CD4-positive, alpha-beta memory T cell (primary cell): ENCODE results near the gene CEP192. TPM values are rescaled to one million over a fixed set of nuclear protein-coding genes. Genes with fewer than 3 reads are reported as not detected.

Experiments
- CTCF ChIA-PET: fragments of 350-600 bp; sonication (Branson Sonifier 250); formaldehyde crosslinking; loops from one replicate; lab custom pipeline; 2021; ENCODE audit warnings: inconsistent platforms; ENCODE audit not compliant: partially characterized antibody; lab: Charles Lee
- POLR2A ChIA-PET: fragments of 350-600 bp; sonication (Branson Sonifier 250); formaldehyde crosslinking; loops from one replicate; lab custom pipeline; 2021; ENCODE audit not compliant: partially characterized antibody; lab: Charles Lee
- DNase-seq, 5 donors: peaks; one replicate each; pipeline versions ENCODE4 v3.0.0 to v3.0.0-alpha.2; 2020 to 2022; ENCODE audit warnings: mixed read lengths in 1 of 5
- H3K27ac ChIP-seq: one replicate; pipeline ENCODE4 v1.7.0; 2013; ENCODE audit warnings: low read depth, low read length
- H3K27me3 ChIP-seq: 2 replicates; pipeline ENCODE4 v1.7.0; 2013; ENCODE audit warnings: mild to moderate bottlenecking, low read length, moderate library complexity; ENCODE audit not compliant: insufficient read depth
- H3K36me3 ChIP-seq: 2 replicates; pipeline ENCODE4 v1.7.0; 2013; ENCODE audit warnings: mild to moderate bottlenecking, low read length, moderate library complexity; ENCODE audit not compliant: insufficient read depth
- H3K4me1 ChIP-seq: 2 replicates; pipeline ENCODE4 v1.7.0; 2013; ENCODE audit warnings: mild to moderate bottlenecking, low read length, moderate library complexity; ENCODE audit not compliant: insufficient read depth
- H3K4me3 ChIP-seq, 2 donors: one replicate each; pipeline ENCODE4 v1.7.0; 2013; ENCODE audit warnings: low read length in 2 of 2, mild to moderate bottlenecking in 1 of 2
- H3K9me3 ChIP-seq, 2 donors: one replicate each; pipeline ENCODE4 v1.7.0; 2013; ENCODE audit warnings: low read length in 2 of 2, control low read depth in 1 of 2; ENCODE audit not compliant: control insufficient read depth in 1 of 2
- H3K27ac Mint-ChIP-seq, 7 donors: one replicate each; pipeline ENCODE4 v1.8.0; 2020 to 2021; ENCODE audit warnings: mixed read lengths in 7 of 7, mild to moderate bottlenecking in 6 of 7, inconsistent platforms in 3 of 7, moderate library complexity in 3 of 7
- H3K27me3 Mint-ChIP-seq, 2 donors: one replicate each; pipeline ENCODE4 v1.8.0; 2020 to 2021; ENCODE audit warnings: mixed read lengths in 2 of 2
- H3K36me3 Mint-ChIP-seq, 2 donors: one replicate each; pipeline ENCODE4 v1.8.0; 2020 to 2021; ENCODE audit warnings: mixed read lengths in 2 of 2, inconsistent platforms in 1 of 2, mild to moderate bottlenecking in 1 of 2
- H3K4me1 Mint-ChIP-seq, 4 donors: one replicate each; pipeline ENCODE4 v1.8.0; 2020 to 2021; ENCODE audit warnings: mixed read lengths in 4 of 4, mild to moderate bottlenecking in 1 of 4
- H3K4me3 Mint-ChIP-seq, 8 donors: one replicate each; pipeline ENCODE4 v1.8.0; 2020 to 2021; ENCODE audit warnings: mixed read lengths in 8 of 8, mild to moderate bottlenecking in 7 of 8, moderate library complexity in 6 of 8, inconsistent platforms in 3 of 8
- H3K9me3 Mint-ChIP-seq, 8 donors: one replicate each; pipeline ENCODE4 v1.8.0; 2020 to 2021; ENCODE audit warnings: mixed read lengths in 8 of 8, mild to moderate bottlenecking in 5 of 8, inconsistent platforms in 3 of 8, moderate library complexity in 1 of 8
- intact Hi-C: fragments of 100-400 bp; cut with micrococcal nuclease; formaldehyde crosslinking; loops from one replicate; pipeline ENCODE4 v1.15.1; 2023
- polyA plus RNA-seq, 2 donors: library from polyadenylated mRNA; unstranded; fragments of 300-500 nt; fragmentation: Illumina TruSeq; gene quantifications; one replicate each; pipeline ENCODE4 v1.2.3, GENCODE V29; 2021
- total RNA-seq, 2 experiments: library from RNA; stranded (reverse); gene quantifications; one replicate each; pipeline ENCODE4 v1.2.3, GENCODE V29; 2021

The CEP192 gene
- total and polyA plus RNA-seq, 4 experiments from 2014 or later: 3.3 to 45.5 (median 26.1) TPM

DNA sequence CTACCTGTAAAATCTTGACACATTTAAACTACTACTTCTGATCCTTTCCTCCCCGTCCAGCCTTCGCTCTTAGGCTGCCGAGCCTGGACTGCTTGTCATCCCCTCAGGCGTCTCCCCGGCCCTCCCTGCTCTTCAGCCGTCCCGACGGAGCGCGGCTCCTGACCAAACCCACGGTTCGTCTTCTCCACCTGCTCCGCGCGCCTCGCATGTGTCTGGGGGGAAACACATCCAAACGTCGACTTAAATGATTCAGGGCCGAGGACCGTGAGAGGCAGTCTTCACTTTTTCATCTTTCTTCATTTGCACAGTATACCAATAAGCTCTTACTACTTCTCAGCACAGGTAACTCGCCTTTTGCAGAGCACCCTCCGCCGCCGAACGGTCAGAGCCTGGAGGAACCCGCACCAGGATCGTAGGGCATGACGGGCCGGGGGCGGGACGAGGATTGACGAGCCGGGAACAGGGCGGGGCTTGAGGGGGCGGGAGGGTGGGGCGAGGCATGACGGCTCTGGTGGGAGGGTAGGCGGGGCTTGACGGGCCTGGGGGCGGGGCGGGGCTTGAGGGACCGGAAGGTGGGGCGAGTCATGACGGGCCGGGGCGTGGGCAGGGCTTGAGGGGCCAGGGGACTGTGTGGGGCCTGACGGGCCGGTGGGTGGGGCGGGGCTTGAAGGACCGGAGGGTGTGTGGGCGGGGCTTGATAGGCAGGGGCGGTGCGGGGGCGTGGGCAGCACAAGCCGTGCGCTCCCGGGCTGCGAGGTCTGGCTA, 43.7 kb upstream of the CEP192 start, which contains the start of gene SEH1L:
SEH1L (plus strand) TSS at position 727 of the 765 bp plus-strand sequence. CDS start 111 bp downstream, outside the sequence.
- CTCF ChIA-PET: interaction anchor here (1.0 to 1.6 kb wide), 2 partner anchors 13 to 237 kb away, joined by 3 to 6 read pairs; no protein-coding TSS in a partner anchor
- POLR2A ChIA-PET: interaction anchor here (0.8 to 2.8 kb wide), 16 partner anchors 14 to 1097 kb away, joined by 3 to 31 read pairs (median 4); partner anchors contain the start of genes AFG3L2, CEP192, CEP76 and FAM210A
- intact Hi-C loops: loop anchor here (1.0 to 10.0 kb wide), 8 partner anchors 44 to 1043 kb away; partner anchors contain the start of genes AFG3L2, CEP192, CEP76 and FAM210A
- Histone ChIP-seq H3K27ac (peak within 1 kb of the TSS; percentile 90), H3K4me1 (peaks cover 36% of the 10 kb centered on the region), H3K9me3 (no peaks in the 10 kb centered on the region), H3K27me3 (no peaks in the 10 kb centered on the region), H3K36me3 (no peaks in the 10 kb centered on the region), H3K4me3 (peak within 1 kb of the TSS; percentile 79 to 89)
- H3K36me3 Mint-ChIP-seq: peaks cover 0 to 3% of the 10 kb centered on the region in 2 donors
- peaks cover 0 to 7% (median 0%) of the 10 kb centered on the region in 8 donors for H3K9me3 Mint-ChIP-seq
- peaks cover 20 to 40% (median 31%) of the 10 kb centered on the region in 4 donors for H3K4me1 Mint-ChIP-seq
- peak within 1 kb of the TSS; percentile 86 to 99 (median 98) for H3K27ac Mint-ChIP-seq
- peak; percentile 97 to 98 (median 98) for DNase-seq
- peak within 1 kb of the TSS; percentile 92 to 98 (median 96) for H3K4me3 Mint-ChIP-seq
- no peaks in the 10 kb centered on the region for H3K27me3 Mint-ChIP-seq

- Histone ChIP-seq H3K9me3 (no peaks in the 10 kb centered on the region), H3K4me1 (peaks cover 36% of the 10 kb centered on the region), H3K27ac (peak overlapping the region; percentile 89), H3K4me3 (peak overlapping the region; percentile 17 to 83), H3K36me3 (no peaks in the 10 kb centered on the region), H3K27me3 (no peaks in the 10 kb centered on the region)
- POLR2A ChIA-PET: interaction anchor here (0.6 to 2.8 kb wide), 20 partner anchors 14 to 1098 kb away, joined by 3 to 31 read pairs (median 4); partner anchors contain the start of genes AFG3L2, CEP192, CEP76 and FAM210A
- Mint-ChIP-seq H3K36me3 (peaks cover 4 to 6% of the 10 kb centered on the region in 2 donors), H3K9me3 (peaks cover 0 to 7% (median 0%) of the 10 kb centered on the region in 8 donors), H3K27me3 (no peaks in the 10 kb centered on the region), H3K27ac (peak overlapping the region; percentile 86 to 99 (median 98)), H3K4me3 (peak overlapping the region; percentile 92 to 98 (median 96)), H3K4me1 (peaks cover 23 to 40% (median 34%) of the 10 kb centered on the region in 4 donors)
- intact Hi-C loops: loop anchor here (1.0 to 10.0 kb wide), 6 partner anchors 43 to 1043 kb away; partner anchors contain the start of genes CEP192, CEP76, FAM210A and MPPE1
- CTCF ChIA-PET: interaction anchor here (0.7 to 1.6 kb wide), 5 partner anchors 13 to 238 kb away, joined by 3 to 6 read pairs (median 3); partner anchors contain the start of gene CEP192
- DNase-seq: peak; percentile 98 to 99 (median 99)
Measured at GRCh38 chr18:12948050-12948804, 42.9 kb upstream of the CEP192 start.

- intact Hi-C loops: no loop called here
- peaks cover 12% of the 10 kb centered on the region for H3K36me3 ChIP-seq
- no peak overlapping the region for H3K27ac ChIP-seq
- Mint-ChIP-seq H3K36me3 (peaks cover 33 to 46% of the 10 kb centered on the region in 2 donors), H3K4me3 (no peak overlapping the region), H3K4me1 (peaks cover 0 to 13% (median 10%) of the 10 kb centered on the region in 4 donors), H3K27me3 (no peaks in the 10 kb centered on the region), H3K27ac (no peak overlapping the region), H3K9me3 (no peaks in the 10 kb centered on the region)
- ChIA-PET CTCF (no interaction called here), POLR2A (no interaction called here)
- no peaks in the 10 kb centered on the region for H3K27me3 ChIP-seq
- H3K4me1 ChIP-seq: no peaks in the 10 kb centered on the region
- no peak overlapping the region for H3K4me3 ChIP-seq
- no peaks in the 10 kb centered on the region for H3K9me3 ChIP-seq
- no peak for DNase-seq
Measured at GRCh38 chr18:12958478-12958877, 32.7 kb upstream of the CEP192 start.

- H3K4me3 ChIP-seq: no peak overlapping the region
- H3K36me3 Mint-ChIP-seq: peaks cover 40 to 48% of the 10 kb centered on the region in 2 donors
- H3K4me1 ChIP-seq: no peaks in the 10 kb centered on the region
- intact Hi-C loops: no loop called here
- H3K27ac Mint-ChIP-seq: no peak overlapping the region
- no peak overlapping the region for H3K4me3 Mint-ChIP-seq
- no peaks in the 10 kb centered on the region for H3K9me3 ChIP-seq
- POLR2A ChIA-PET: no interaction called here
- no peaks in the 10 kb centered on the region for H3K27me3 ChIP-seq
- CTCF ChIA-PET: interaction anchor here (1.1 kb wide), 1 partner anchor 199 kb away, joined by 3 read pairs; no protein-coding TSS in a partner anchor
- H3K36me3 ChIP-seq: peaks cover 12% of the 10 kb centered on the region
- no peak for DNase-seq
- H3K4me1 Mint-ChIP-seq: peaks cover 0 to 13% (median 9%) of the 10 kb centered on the region in 4 donors
- H3K9me3 Mint-ChIP-seq: no peaks in the 10 kb centered on the region
- no peaks in the 10 kb centered on the region for H3K27me3 Mint-ChIP-seq
- no peak overlapping the region for H3K27ac ChIP-seq
Measured at GRCh38 chr18:12960395-12960794, 30.8 kb upstream of the CEP192 start.

GRCh38 chr18:12960853-12961397, 30.2 kb upstream of the CEP192 start:
- H3K36me3 Mint-ChIP-seq: peaks cover 42 to 50% of the 10 kb centered on the region in 2 donors
- CTCF ChIA-PET: interaction anchor here (1.1 kb wide), 1 partner anchor 198 kb away, joined by 3 read pairs; no protein-coding TSS in a partner anchor
- intact Hi-C loops: no loop called here

GRCh38 chr18:12963069-12963468, 28.1 kb upstream of the CEP192 start:
- Mint-ChIP-seq H3K4me3 (no peak overlapping the region), H3K27ac (no peak overlapping the region), H3K9me3 (no peaks in the 10 kb centered on the region), H3K4me1 (peaks cover 0 to 14% (median 9%) of the 10 kb centered on the region in 4 donors), H3K36me3 (peaks cover 47 to 57% of the 10 kb centered on the region in 2 donors), H3K27me3 (no peaks in the 10 kb centered on the region)
- CTCF ChIA-PET: interaction anchor here (0.9 to 1.6 kb wide), 2 partner anchors 22 to 29 kb away, joined by 3 to 5 read pairs; no protein-coding TSS in a partner anchor
- no peak overlapping the region for H3K4me3 ChIP-seq
- H3K36me3 ChIP-seq: peaks cover 12% of the 10 kb centered on the region
- H3K4me1 ChIP-seq: no peaks in the 10 kb centered on the region
- POLR2A ChIA-PET: interaction anchor here (1.0 kb wide), 1 partner anchor 15 kb away, joined by 3 read pairs; no protein-coding TSS in a partner anchor
- intact Hi-C loops: no loop called here
- no peaks in the 10 kb centered on the region for H3K9me3 ChIP-seq
- no peaks in the 10 kb centered on the region for H3K27me3 ChIP-seq
- no peak for DNase-seq
- no peak overlapping the region for H3K27ac ChIP-seq

More at GRCh38 chr18:12960853-12961397, 30.2 kb upstream of the CEP192 start:
- Histone ChIP-seq H3K9me3 (no peaks in the 10 kb centered on the region), H3K4me3 (no peak overlapping the region), H3K4me1 (no peaks in the 10 kb centered on the region), H3K36me3 (peaks cover 12% of the 10 kb centered on the region), H3K27me3 (no peaks in the 10 kb centered on the region), H3K27ac (no peak overlapping the region)
- Mint-ChIP-seq H3K9me3 (no peaks in the 10 kb centered on the region), H3K27ac (no peak overlapping the region), H3K27me3 (no peaks in the 10 kb centered on the region), H3K4me1 (peaks cover 0 to 13% (median 9%) of the 10 kb centered on the region in 4 donors), H3K4me3 (no peak overlapping the region)
- no peak for DNase-seq
- POLR2A ChIA-PET: no interaction called here
